Measurements from ENCODE around the gene KIAA1217.
"Not testable (repeated sequence)": the region's sequence is repeated elsewhere in the genome, so short reads cannot be mapped to it uniquely, and the experiment has no call there.

KIAA1217 gene

GRCh38 chr10:24416248-24416647 is 207.3 kb downstream of the KIAA1217 start:
- no peak for DNase-seq

- no peak for DNase-seq
Observed at GRCh38 chr10:24417053-24417452, 208.1 kb downstream of the KIAA1217 start.

GRCh38 chr10:24418532-24418931 is 209.6 kb downstream of the KIAA1217 start:
- no peak for DNase-seq

GRCh38 chr10:24419066-24419465 is 210.1 kb downstream of the KIAA1217 start:
- DNase-seq, result no peak

GRCh38 chr10:24425151-24425550 is 216.2 kb downstream of the KIAA1217 start:
- no peak for DNase-seq

- no peak for DNase-seq
Observed at GRCh38 chr10:24427678-24428409, 218.9 kb downstream of the KIAA1217 start.

GRCh38 chr10:24428410-24428782 is 219.5 kb downstream of the KIAA1217 start:
- no peak for DNase-seq

GRCh38 chr10:24430591-24430990 is 221.7 kb downstream of the KIAA1217 start:
- no peak for DNase-seq

- no peak for DNase-seq
Observed at GRCh38 chr10:24432478-24433416, 223.8 kb downstream of the KIAA1217 start.

GRCh38 chr10:24433705-24434104 is 224.8 kb downstream of the KIAA1217 start:
- no peak for DNase-seq

- no peak for DNase-seq
Observed at GRCh38 chr10:24434961-24435360, 226.0 kb downstream of the KIAA1217 start.

- DNase-seq, result no peak
Observed at GRCh38 chr10:24435374-24435773, 226.4 kb downstream of the KIAA1217 start.

- no peak for DNase-seq
Observed at GRCh38 chr10:24437302-24437701, 228.4 kb downstream of the KIAA1217 start.

- no peak for DNase-seq
Observed at GRCh38 chr10:24438800-24439199, 229.9 kb downstream of the KIAA1217 start.

GRCh38 chr10:24439935-24440334 is 231.0 kb downstream of the KIAA1217 start:
- DNase-seq, result no peak

- no peak for DNase-seq
Observed at GRCh38 chr10:24440817-24441797, 232.2 kb downstream of the KIAA1217 start.

GRCh38 chr10:24442234-24442633 is 233.3 kb downstream of the KIAA1217 start:
- no peak for DNase-seq

- not testable (repeated sequence) for DNase-seq
Observed at GRCh38 chr10:24442641-24443174, 233.8 kb downstream of the KIAA1217 start.

GRCh38 chr10:24444337-24444736 is 235.4 kb downstream of the KIAA1217 start:
- no peak for DNase-seq

GRCh38 chr10:24445958-24446357 is 237.0 kb downstream of the KIAA1217 start:
- DNase-seq, result not testable (repeated sequence)

- no peak for DNase-seq
Observed at GRCh38 chr10:24446739-24447138, 237.8 kb downstream of the KIAA1217 start.

GRCh38 chr10:24448351-24448999 is 239.5 kb downstream of the KIAA1217 start:
- no peak for DNase-seq
